ENCODE results near the gene NEUROD6.

The NEUROD6 gene

DNA sequence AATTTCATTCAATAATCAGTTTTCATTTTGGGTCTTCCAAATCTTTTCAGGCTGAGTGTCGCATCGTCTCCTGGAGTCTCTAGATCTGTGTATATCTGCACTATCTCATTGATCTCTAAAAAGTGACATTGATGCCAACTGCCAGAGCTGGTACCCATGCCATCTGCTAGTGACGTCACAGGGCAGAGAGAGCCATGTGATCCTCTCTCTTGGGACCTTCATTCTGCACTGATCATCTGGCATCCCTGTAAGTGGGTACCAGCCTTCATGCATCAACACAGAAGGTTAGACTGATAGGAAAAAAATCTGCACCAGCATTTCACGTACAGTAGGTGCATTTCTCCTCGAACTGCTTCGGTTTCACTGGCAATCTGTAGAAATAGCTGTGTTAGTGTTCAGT, at the start of gene NEUROD6:
Gene NEUROD6 (minus strand): TSS at position 124 of the 400 bp plus-strand sequence. CDS start 1,458 bp downstream, outside the sequence.
- no peak for TF ChIP-seq CTCF (conservative IDR thresholded peaks at IDR 0.05; ENCODE audit: low read length)
- no peak within 1 kb of the TSS for H3K4me3 ChIP-seq (ENCODE audit: low read length)
- no peak for DNase-seq (ENCODE audit: low read depth)

GRCh38 chr7:31384466-31384865, 43.9 kb upstream of the NEUROD6 start:
- no peak for TF ChIP-seq CTCF (conservative IDR thresholded peaks at IDR 0.05; ENCODE audit: low read length)
- no peak for DNase-seq (ENCODE audit: low read depth)
- no peak overlapping the region for H3K4me3 ChIP-seq (ENCODE audit: low read length)

- no peak overlapping the region for H3K4me3 ChIP-seq (ENCODE audit: low read length)
- DNase-seq (ENCODE audit: low read depth): no peak
- TF ChIP-seq CTCF (conservative IDR thresholded peaks at IDR 0.05; ENCODE audit: low read length): no peak
These were observed 42.2 kb upstream of the NEUROD6 start for GRCh38 chr7:31382722-31383121.

DNA sequence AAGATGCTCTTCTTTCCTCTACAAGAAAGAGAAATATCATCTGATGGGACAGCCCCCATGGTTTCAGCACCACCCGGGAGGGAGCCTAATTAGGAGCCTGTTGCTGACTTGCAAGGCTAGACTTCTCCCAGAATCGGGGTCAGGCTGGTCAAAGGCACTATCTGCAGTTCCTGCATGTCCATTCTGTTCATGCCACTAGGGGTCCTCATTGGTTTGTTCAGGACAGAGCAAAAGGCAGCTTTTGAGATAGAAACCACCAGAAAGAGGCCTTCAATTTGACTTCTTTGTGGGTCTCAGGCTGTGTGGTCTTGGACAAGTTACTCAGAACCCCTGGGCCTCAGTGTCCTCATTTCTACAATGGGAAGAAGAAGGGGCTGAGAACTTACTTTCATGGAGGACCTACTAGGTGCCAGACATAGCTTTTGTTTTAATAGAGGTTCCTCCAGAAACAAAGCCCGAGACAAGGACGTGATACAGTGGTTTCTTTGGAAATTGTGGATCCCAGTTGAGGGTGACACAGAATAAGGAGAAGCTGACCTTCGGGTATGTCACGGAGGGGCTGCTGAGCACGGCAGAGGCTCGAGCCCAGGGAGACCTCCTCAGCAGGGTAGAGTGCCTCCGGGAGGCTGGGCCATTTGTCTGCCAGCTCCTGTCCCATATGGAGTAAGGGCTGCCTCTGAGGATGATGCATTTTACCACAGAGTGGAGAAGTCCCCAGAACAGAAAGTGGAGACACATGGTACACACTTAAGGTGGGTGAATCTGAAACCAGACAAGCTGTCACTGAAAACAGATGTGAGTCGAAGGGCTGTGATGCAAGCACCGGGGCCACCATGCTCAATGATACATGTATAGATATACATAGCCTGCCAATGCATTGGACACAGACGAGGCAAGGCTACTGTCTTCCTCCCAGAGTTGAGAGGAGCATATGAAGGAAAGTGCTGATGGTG, 33.1 kb upstream of the NEUROD6 start:
- DNase-seq (ENCODE audit: low read depth): peak; percentile 34
- no peak overlapping the region for H3K4me3 ChIP-seq (ENCODE audit: low read length)
- TF ChIP-seq CTCF (conservative IDR thresholded peaks at IDR 0.05; ENCODE audit: low read length): peak; percentile 59

GRCh38 chr7:31372231-31372959, 31.9 kb upstream of the NEUROD6 start:
- H3K4me3 ChIP-seq (ENCODE audit: low read length): no peak overlapping the region
- TF ChIP-seq CTCF (conservative IDR thresholded peaks at IDR 0.05; ENCODE audit: low read length): no peak
- DNase-seq (ENCODE audit: low read depth): no peak

- no peak for TF ChIP-seq CTCF (conservative IDR thresholded peaks at IDR 0.05; ENCODE audit: low read length)
- H3K4me3 ChIP-seq (ENCODE audit: low read length): no peak overlapping the region
- no peak for DNase-seq (ENCODE audit: low read depth)
These were observed 31.1 kb upstream of the NEUROD6 start for GRCh38 chr7:31371621-31372020.

All from AG10803 (cell line).